ENCODE data around the gene RAB10. TPM values are rescaled to one million over a fixed set of nuclear protein-coding genes. Genes with fewer than 3 reads are reported as not detected.

Gene RAB10
- total and polyA plus RNA-seq, 2 of the 13 experiments (the other 11 are each of a cell fraction or from before 2014, with no cell fraction given), result 48.2 to 120 TPM

DNA sequence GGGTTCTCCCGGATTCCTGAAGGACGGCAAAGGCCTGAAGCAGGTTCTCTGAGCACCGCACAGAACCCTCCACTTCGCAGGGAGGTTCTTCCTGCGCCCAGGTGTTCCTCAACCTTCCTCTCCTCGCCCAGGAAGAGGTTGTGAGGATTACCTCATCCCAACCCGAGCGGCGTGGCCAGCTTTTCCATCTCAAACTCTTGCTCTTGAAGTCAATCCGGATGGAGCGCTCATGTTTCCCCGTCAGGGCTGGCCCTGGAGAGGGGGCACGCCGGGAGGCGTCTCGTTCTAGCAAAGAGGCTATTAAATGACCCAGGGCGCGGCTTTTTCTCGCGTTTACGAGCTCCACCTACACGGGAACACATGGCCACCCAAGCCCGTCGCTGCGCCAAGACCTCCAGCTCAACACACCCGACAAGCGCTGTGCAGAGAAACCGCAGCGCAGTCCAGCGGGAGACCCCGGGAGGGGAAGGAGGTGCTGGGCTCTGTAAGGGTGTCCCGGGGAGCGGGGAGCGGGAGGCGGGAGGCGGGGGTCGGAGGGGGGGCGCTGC is 540 bp upstream of the RAB10 start (continued):
- TF ChIP-seq, protein P1, sequence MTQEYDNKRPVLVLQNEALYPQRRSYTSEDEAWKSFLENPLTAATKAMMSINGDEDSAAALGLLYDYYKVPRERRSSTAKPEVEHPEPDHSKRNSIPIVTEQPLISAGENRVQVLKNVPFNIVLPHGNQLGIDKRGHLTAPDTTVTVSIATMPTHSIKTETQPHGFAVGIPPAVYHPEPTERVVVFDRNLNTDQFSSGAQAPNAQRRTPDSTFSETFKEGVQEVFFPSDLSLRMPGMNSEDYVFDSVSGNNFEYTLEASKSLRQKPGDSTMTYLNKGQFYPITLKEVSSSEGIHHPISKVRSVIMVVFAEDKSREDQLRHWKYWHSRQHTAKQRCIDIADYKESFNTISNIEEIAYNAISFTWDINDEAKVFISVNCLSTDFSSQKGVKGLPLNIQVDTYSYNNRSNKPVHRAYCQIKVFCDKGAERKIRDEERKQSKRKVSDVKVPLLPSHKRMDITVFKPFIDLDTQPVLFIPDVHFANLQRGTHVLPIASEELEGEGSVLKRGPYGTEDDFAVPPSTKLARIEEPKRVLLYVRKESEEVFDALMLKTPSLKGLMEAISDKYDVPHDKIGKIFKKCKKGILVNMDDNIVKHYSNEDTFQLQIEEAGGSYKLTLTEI (CRISPR knock-in tag; conservative IDR thresholded peaks at IDR 0.05), result no peak
- TF ChIP-seq PTBP1 (IDR thresholded peaks at IDR 0.05; ENCODE audit: low read depth, low read length, poor library complexity, severe bottlenecking) (peak; percentile 95), ZNF577 (CRISPR knock-in tag; IDR thresholded peaks at IDR 0.05; ENCODE audit: borderline replicate concordance, low read depth) (no peak), ZNF143 (CRISPR knock-in tag; IDR thresholded peaks at IDR 0.05) (no peak), CC2D1A (CRISPR knock-in tag; IDR thresholded peaks at IDR 0.05) (no peak), ZNF232 (CRISPR knock-in tag; IDR thresholded peaks at IDR 0.05; ENCODE audit: borderline replicate concordance) (no peak; the same call in 1 of the 2 replicates), TARDBP (CRISPR knock-in tag; IDR thresholded peaks at IDR 0.05) (0 out of 2 replicates have a peak, but pooled peaks have one; percentile 71), ZBTB20 (CRISPR knock-in tag; IDR thresholded peaks at IDR 0.05; ENCODE audit: borderline replicate concordance, low read depth) (peak; percentile 71; the same call in 1 of the 2 replicates), POLR2AphosphoS2 (IDR thresholded peaks at IDR 0.05; ENCODE audit: low read depth, low read length) (0 out of 2 replicates have a peak, but pooled peaks have one; percentile 1), CCDC6 (CRISPR knock-in tag; IDR thresholded peaks at IDR 0.05) (peak; percentile 42; the same call in 1 of the 2 replicates), JARID2 (CRISPR knock-in tag; IDR thresholded peaks at IDR 0.05; ENCODE audit: insufficient replicate concordance) (peak; percentile 48), MAF1 (CRISPR knock-in tag; IDR thresholded peaks at IDR 0.05; ENCODE audit: borderline replicate concordance) (no peak), ZNF101 (CRISPR knock-in tag; IDR thresholded peaks at IDR 0.05; ENCODE audit: borderline replicate concordance, low read depth) (no peak), ZNF326 (CRISPR knock-in tag; IDR thresholded peaks at IDR 0.05; ENCODE audit: borderline replicate concordance) (no peak), SMAD1 (CRISPR knock-in tag; IDR thresholded peaks at IDR 0.05; ENCODE audit: borderline replicate concordance, low read depth) (no peak)
- TF ChIP-seq, protein P2, sequence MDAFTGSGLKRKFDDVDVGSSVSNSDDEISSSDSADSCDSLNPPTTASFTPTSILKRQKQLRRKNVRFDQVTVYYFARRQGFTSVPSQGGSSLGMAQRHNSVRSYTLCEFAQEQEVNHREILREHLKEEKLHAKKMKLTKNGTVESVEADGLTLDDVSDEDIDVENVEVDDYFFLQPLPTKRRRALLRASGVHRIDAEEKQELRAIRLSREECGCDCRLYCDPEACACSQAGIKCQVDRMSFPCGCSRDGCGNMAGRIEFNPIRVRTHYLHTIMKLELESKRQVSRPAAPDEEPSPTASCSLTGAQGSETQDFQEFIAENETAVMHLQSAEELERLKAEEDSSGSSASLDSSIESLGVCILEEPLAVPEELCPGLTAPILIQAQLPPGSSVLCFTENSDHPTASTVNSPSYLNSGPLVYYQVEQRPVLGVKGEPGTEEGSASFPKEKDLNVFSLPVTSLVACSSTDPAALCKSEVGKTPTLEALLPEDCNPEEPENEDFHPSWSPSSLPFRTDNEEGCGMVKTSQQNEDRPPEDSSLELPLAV (CRISPR knock-in tag; conservative IDR thresholded peaks at IDR 0.05; ENCODE audit: low read depth), result no peak
- TF ChIP-seq, protein P3, sequence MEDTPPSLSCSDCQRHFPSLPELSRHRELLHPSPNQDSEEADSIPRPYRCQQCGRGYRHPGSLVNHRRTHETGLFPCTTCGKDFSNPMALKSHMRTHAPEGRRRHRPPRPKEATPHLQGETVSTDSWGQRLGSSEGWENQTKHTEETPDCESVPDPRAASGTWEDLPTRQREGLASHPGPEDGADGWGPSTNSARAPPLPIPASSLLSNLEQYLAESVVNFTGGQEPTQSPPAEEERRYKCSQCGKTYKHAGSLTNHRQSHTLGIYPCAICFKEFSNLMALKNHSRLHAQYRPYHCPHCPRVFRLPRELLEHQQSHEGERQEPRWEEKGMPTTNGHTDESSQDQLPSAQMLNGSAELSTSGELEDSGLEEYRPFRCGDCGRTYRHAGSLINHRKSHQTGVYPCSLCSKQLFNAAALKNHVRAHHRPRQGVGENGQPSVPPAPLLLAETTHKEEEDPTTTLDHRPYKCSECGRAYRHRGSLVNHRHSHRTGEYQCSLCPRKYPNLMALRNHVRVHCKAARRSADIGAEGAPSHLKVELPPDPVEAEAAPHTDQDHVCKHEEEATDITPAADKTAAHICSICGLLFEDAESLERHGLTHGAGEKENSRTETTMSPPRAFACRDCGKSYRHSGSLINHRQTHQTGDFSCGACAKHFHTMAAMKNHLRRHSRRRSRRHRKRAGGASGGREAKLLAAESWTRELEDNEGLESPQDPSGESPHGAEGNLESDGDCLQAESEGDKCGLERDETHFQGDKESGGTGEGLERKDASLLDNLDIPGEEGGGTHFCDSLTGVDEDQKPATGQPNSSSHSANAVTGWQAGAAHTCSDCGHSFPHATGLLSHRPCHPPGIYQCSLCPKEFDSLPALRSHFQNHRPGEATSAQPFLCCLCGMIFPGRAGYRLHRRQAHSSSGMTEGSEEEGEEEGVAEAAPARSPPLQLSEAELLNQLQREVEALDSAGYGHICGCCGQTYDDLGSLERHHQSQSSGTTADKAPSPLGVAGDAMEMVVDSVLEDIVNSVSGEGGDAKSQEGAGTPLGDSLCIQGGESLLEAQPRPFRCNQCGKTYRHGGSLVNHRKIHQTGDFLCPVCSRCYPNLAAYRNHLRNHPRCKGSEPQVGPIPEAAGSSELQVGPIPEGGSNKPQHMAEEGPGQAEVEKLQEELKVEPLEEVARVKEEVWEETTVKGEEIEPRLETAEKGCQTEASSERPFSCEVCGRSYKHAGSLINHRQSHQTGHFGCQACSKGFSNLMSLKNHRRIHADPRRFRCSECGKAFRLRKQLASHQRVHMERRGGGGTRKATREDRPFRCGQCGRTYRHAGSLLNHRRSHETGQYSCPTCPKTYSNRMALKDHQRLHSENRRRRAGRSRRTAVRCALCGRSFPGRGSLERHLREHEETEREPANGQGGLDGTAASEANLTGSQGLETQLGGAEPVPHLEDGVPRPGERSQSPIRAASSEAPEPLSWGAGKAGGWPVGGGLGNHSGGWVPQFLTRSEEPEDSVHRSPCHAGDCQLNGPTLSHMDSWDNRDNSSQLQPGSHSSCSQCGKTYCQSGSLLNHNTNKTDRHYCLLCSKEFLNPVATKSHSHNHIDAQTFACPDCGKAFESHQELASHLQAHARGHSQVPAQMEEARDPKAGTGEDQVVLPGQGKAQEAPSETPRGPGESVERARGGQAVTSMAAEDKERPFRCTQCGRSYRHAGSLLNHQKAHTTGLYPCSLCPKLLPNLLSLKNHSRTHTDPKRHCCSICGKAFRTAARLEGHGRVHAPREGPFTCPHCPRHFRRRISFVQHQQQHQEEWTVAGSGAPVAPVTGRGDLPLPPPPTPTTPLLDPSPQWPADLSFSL (CRISPR knock-in tag; IDR thresholded peaks at IDR 0.05), result no peak; the same call in 1 of the 2 replicates
- TF ChIP-seq, protein P4, sequence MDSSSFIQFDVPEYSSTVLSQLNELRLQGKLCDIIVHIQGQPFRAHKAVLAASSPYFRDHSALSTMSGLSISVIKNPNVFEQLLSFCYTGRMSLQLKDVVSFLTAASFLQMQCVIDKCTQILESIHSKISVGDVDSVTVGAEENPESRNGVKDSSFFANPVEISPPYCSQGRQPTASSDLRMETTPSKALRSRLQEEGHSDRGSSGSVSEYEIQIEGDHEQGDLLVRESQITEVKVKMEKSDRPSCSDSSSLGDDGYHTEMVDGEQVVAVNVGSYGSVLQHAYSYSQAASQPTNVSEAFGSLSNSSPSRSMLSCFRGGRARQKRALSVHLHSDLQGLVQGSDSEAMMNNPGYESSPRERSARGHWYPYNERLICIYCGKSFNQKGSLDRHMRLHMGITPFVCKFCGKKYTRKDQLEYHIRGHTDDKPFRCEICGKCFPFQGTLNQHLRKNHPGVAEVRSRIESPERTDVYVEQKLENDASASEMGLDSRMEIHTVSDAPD (CRISPR knock-in tag; IDR thresholded peaks at IDR 0.05), result peak; percentile 77; the same call in 1 of the 2 replicates

Measured in HepG2 (cell line).